ENCODE measurements around the gene ALDOC.

DNA sequence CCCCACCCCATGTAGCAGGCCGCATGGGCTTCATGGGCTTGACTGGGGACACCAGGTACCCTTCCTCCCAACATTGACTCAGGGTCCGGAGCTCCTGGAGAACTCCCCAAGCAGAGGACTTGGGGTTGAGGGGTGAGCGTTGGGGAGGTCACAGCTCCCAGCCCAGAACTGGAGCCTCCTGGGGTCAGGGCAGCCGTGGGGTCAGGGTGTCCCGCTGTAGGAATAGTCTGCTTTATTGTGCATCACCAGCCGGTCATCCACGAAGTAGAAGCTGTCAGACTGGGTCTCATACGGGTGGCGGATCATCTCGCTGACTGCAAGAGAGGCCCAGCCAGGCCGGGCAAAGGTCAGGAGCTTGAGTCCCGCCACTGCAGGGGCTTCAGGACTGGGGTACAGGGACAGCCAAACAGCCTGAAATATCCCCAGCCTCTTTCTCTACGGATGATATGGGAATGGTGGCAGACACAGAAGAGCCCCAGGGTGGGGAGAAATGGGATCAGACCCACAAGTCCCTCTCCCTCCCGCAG lies 29.5 kb downstream of the ALDOC start:
- TF ChIP-seq, protein P1, sequence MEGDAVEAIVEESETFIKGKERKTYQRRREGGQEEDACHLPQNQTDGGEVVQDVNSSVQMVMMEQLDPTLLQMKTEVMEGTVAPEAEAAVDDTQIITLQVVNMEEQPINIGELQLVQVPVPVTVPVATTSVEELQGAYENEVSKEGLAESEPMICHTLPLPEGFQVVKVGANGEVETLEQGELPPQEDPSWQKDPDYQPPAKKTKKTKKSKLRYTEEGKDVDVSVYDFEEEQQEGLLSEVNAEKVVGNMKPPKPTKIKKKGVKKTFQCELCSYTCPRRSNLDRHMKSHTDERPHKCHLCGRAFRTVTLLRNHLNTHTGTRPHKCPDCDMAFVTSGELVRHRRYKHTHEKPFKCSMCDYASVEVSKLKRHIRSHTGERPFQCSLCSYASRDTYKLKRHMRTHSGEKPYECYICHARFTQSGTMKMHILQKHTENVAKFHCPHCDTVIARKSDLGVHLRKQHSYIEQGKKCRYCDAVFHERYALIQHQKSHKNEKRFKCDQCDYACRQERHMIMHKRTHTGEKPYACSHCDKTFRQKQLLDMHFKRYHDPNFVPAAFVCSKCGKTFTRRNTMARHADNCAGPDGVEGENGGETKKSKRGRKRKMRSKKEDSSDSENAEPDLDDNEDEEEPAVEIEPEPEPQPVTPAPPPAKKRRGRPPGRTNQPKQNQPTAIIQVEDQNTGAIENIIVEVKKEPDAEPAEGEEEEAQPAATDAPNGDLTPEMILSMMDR (IDR thresholded peaks at IDR 0.05), result no peak
- TF ChIP-seq POLR2A (IDR thresholded peaks at IDR 0.05), result no peak

Measured in breast epithelium (tissue), 3 donors.